Stimulated activated CD4-positive, alpha-beta T cell treated with anti-CD3 and anti-CD28 coated beads, Interleukin-12 subunit alpha, Interleukin-12 subunit beta, amount 100 ng/mL, for 24 hours (primary cell): ENCODE measurements around the gene METTL3.
"Not testable (repeated sequence)": the region's sequence is repeated elsewhere in the genome, so short reads cannot be mapped to it uniquely, and the experiment has no call there.

Experiments used
- DNase-seq, 2 experiments: peaks; one replicate each; pipeline ENCODE4 v3.0.0-alpha.2; 2020; ENCODE audit warnings: low read depth in 2 of 2

METTL3 gene

DNA sequence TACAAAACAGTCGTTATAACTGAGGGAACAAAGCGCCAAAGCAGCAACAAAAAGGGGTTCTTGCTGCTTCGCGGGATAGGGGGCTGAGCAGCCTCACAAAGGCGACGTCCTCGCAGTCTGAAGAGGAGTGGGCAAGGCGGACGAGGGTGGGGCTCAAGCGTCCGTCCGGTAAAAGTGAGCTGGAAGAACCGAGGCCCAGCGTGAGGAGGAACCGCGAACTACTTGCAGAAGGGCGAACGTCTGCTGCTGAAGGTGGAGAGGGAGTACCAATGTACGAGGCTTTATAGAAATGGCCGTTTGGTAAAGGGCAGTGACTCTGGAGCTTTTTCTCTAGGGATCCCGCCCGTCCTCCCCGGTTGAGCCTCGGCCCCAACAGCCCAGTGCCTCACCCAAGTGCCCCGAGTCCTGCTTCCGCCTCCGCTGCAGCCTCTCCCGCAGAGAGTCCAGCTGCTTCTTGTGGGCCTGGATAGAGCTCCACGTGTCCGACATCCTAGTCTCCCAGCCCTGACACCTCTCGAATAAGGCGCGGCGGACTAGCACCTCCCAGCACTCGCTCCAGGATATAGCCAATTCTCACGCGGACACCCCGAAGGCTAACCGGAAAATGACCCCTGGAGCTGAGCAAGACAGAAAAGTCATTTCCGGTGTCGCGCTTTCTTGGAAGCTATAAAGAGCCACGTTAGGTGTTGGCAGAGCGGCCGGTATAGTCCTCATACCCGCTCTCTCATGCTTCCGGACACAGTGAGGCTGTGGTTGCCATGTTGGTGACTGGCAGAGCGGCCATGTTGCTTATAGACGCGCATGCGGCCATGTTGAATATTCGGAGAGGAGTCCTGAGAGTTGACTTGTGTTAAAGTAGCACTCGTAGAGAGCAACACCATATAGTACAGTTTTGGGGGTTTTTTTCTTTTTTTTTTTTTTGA is at the start of gene METTL3:
Gene METTL3, minus strand, starts transcription at position 606 of the 923 bp plus-strand sequence. Its CDS starts 117 bp downstream, at position 489.
- DNase-seq: peak; percentile 88

DNA sequence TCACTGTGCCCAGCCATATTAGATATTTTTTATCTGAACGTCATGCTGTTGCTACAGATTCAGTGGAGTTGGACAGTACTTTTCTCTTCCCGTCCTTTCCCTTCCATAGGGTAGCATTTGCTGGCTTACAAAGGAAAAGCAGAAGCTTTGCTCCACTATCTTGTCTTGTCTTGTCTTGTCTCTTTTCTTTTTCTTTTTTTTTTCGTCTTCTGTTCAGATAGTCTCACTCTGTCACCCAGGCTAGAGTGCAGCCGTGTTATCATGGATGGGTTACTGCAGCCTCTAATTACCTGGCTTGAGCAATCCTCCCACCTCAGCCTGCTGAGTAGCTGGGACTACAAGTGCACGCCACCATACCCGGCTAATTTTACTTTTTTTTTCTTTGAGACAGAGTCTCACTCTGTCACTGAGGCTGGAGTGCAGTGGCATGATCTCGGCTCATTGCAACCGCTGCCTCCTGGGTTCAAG is 47.6 kb upstream of the METTL3 start:
- DNase-seq: no peak

GRCh38 chr14:21557084-21557901 is 46.2 kb upstream of the METTL3 start:
- DNase-seq: peak; percentile 22 to 69

GRCh38 chr14:21556378-21557083 is 45.4 kb upstream of the METTL3 start:
- DNase-seq: no peak

DNA sequence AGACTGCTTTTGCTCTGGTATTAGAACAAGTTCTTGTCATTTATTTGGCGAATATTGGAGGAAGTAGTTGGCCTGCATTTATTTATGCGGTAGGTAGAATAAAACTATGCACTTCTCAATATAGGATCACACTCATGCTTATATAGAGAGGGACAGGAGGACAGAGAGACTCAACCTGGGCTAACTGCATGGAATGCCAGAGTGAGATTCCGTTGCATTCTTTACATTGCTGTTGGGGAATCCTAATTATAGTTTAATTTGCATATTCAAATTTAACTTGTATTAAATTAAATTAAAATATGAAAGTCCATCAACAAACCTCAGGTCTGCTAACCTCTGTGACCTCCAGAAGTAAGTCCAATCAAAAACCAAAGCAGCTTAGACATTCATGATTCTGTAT is 42.1 kb upstream of the METTL3 start:
- DNase-seq: no peak

GRCh38 chr14:21544588-21544987 is 33.4 kb upstream of the METTL3 start:
- not testable (repeated sequence) for DNase-seq

DNA sequence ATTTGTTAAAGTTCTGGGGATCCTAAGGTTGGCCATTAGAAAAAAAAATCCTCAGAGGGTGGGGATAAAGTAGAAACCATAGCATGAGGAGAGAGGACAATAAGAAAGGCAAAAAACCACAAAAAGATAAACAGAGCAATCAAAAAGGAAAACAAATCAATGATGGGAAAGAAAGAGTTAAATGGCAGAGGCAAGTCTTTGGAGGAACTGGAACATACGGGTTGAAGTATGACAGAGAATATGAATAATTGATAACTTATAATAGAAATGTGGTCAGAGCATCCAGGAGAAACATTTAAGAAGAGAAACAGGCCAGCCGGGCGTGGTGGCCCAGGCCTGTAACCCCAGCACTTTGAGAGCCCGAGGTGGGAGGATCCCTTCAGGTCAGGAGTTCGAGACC is 32.8 kb upstream of the METTL3 start:
- DNase-seq: no peak

DNA sequence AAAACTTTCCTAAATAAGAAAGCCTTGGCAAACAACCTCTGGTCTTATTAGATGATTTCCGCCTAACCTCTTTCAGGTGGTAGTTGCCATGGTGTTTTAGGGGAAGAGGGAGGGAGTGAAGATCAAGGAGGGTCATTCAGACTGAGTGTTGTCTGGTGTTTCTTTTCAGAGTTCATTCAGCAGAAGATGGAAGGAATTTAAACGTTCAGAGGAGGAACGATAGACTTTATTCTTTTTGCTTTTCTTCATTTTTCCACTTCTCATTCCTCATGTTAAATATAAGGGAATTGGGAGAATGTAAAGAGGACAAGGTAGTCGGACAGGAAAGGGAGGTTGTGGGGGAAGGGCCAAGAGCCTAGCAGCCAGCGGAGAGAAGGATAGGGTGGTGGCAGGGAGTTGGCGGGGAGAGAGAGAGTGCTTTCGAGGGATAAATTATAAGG is 32.4 kb upstream of the METTL3 start:
- no peak for DNase-seq

GRCh38 chr14:21541413-21542074 is 30.4 kb upstream of the METTL3 start:
- DNase-seq: no peak

GRCh38 chr14:21539189-21539940 is 28.2 kb upstream of the METTL3 start:
- DNase-seq: no peak

GRCh38 chr14:21537090-21537424 is 25.9 kb upstream of the METTL3 start:
- DNase-seq: no peak

- DNase-seq: no peak
These were observed 25.4 kb upstream of the METTL3 start for GRCh38 chr14:21536418-21537089.

DNA sequence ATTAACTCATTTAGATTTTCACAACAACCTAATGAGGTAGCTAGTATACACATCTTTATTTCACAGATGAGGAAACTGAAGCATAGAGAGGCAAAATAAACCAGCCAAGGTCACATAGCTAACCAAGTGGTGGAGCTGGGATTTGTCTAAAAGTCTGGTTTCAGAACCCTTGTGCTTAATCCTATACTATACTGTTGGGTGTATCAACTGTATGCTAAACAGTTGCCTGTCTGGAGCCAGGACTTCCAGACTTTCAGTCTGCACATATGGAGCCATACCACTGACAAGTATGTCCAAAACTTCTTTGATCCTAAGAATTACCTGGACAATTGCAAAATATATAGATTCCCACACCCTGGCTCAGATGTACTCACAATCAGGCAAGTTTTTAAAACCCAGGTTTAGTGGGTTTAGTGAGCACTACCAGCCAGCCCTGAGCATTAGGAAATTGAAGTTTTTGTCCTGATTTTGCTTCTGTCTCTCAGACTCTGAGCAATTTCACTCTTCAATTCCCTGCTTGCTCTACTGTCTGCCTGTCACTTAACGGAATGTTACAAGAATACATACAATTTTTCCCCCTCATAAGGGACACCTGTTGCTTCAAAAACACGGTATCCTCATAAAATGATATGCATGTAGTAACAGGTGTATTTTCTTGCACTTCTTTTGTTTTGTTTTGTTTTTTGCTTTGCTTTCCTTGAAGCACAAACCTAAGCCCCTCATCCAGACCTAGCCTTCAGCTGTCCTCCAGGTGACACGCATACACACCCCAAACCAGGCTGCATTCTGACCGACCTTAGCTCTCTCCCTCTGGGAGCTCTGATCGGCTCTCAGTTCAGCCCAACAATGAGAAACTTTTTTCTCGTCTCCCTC is 24.6 kb upstream of the METTL3 start:
- DNase-seq: no peak

DNA sequence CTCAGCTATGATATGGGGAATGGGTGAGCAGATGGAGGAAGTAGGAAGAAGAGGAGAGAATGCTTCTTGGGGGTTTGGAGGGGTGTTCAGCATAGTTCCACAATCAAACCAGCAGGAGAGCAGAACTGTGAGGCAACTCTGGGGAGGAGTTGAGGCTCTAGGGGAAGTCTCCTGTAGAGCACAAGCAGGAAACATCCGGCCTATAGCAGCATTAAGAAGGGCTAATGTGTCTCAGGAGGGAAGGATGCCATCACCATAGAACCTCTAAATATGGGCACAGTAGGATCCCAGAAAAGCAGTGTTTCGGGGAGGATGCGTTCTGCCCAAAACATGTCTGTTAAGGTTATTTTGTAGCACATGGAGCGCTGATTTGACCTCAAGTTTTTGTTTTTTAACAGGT is 23.4 kb upstream of the METTL3 start:
- no peak for DNase-seq

GRCh38 chr14:21533294-21533693 is 22.2 kb upstream of the METTL3 start:
- no peak for DNase-seq

DNA sequence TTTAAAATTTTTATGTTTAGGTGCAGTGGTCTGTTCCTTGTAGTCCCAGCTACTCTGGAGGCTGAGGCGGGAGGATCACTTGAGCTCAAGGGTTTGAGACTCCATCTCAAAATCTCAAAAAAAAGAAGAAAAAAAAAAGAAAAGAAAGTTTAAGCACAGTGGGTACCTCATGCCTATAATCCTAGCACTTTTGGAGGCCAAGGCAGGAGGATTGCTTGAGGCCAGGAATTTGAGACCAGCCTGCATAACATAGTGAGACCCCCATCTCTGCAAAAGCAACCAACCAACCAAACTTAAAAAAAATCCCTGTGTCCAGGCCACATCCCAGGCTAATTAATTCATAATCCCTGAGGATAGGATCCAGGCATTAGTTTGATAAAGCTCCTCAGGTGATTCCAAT is 18.4 kb upstream of the METTL3 start:
- no peak for DNase-seq

DNA sequence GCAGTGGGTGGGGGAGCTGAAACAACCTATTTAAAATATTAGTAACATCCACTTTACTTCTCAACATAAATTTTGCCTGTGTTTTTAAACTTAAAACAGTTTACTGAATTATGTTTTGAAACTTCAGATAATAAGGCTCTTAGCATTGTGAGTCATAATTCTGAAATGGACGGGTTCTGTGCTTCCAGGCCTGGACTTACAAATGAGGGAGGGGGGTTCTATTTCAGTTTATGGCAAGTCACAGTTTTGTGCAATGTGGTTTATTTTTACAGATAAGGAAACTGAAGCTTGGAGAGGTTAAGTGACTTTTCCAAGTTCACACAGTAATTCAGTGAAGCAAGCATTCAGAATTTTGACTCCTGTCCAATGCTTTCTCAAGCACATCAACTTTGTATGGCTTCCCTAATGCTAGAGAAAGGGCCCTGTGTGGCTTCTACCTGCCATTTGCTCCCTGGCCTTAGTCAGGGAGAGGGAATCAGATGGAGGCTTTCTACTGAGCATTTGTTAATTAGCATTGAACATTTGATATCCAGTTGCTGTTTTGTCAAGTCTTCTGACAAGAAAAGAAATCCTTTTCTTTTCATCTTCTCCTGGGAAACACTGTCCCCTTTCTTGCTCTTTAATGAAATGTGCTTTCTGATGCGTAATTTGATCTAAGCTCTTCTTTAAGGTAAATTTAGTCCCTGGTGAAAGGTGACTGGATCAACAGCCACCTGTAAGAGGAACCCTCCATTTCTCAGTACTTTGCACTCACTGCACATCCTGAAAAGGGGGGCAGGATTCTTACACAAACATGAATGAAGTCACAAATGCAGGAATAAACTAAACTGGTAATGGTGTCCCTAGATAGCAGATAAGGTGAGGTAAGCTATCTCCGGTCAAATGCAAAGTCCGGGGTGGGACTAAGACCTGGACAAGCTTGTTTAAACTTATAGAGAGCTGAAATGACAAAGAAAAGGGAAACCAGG is 17.5 kb upstream of the METTL3 start:
- no peak for DNase-seq

GRCh38 chr14:21527318-21527679 is 16.2 kb upstream of the METTL3 start:
- no peak for DNase-seq
